Gastroesophageal sphincter (tissue), 3 donors: ENCODE results near the gene SESN3.

ENCODE experiments used
- EP300 ChIP-seq: sonication (generic); formaldehyde crosslinking; IDR thresholded peaks from one replicate; pipeline ENCODE4 v1.6.1; 2017; ENCODE audit warnings: antibody characterized with exemption, mild to moderate bottlenecking
- POLR2A ChIP-seq, 2 donors: fragments of 450-650 bp; IDR thresholded peaks; one replicate each; pipeline ENCODE4 v1.6.1; 2017; ENCODE audit warnings: antibody characterized with exemption in 2 of 2, mild to moderate bottlenecking in 2 of 2, moderate library complexity in 1 of 2
- POLR2AphosphoS5 ChIP-seq: sonication (generic); formaldehyde crosslinking; IDR thresholded peaks from one replicate; pipeline ENCODE4 v1.6.1; 2017; ENCODE audit warnings: antibody characterized with exemption
- TF ChIP-seq, protein P1 (sequence below), 4 experiments: fragments of 200-600 bp in 2 of 4; fragments of 450-650 bp in 2 of 4; sonication (generic) in 1 of 4; IDR thresholded peaks; one replicate each; pipeline ENCODE4 v1.5.1; 2017 to 2019; ENCODE audit warnings: antibody characterized with exemption in 4 of 4, mild to moderate bottlenecking in 2 of 4, moderate library complexity in 2 of 4

DNA sequence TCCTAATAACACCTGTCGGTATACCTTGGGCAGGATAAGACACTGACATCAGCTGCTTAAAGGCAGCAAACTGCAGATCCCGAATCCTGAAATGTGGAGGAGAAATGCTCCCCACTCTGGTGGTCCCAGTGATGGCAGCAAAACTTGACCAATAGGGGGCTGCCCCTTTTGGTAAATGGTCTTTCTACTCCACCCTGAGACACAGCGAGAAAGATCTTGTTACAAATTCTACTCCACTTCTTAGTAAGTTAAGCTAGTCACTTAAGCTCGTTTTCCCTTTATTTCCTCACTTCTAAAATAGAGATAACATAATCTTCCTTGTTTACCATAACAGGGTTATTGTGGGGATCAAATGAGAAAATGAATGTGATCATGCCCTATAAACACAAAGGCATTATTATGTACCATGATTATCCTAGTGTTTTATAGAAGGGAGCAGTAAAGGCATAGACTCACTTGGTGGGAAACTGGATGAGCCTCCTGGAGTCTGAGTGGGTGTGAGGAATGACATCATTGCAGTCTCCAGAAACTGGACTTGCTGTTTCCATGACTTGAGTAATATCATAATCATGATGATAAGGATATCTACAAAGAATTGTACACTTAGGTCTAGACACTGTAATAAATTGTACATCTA lies 90.5 kb downstream of the SESN3 start:
- TF ChIP-seq, protein P1, sequence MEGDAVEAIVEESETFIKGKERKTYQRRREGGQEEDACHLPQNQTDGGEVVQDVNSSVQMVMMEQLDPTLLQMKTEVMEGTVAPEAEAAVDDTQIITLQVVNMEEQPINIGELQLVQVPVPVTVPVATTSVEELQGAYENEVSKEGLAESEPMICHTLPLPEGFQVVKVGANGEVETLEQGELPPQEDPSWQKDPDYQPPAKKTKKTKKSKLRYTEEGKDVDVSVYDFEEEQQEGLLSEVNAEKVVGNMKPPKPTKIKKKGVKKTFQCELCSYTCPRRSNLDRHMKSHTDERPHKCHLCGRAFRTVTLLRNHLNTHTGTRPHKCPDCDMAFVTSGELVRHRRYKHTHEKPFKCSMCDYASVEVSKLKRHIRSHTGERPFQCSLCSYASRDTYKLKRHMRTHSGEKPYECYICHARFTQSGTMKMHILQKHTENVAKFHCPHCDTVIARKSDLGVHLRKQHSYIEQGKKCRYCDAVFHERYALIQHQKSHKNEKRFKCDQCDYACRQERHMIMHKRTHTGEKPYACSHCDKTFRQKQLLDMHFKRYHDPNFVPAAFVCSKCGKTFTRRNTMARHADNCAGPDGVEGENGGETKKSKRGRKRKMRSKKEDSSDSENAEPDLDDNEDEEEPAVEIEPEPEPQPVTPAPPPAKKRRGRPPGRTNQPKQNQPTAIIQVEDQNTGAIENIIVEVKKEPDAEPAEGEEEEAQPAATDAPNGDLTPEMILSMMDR (IDR thresholded peaks at IDR 0.05) = no peak
- TF ChIP-seq POLR2AphosphoS5 = no peak
- no peak for TF ChIP-seq POLR2A (IDR thresholded peaks at IDR 0.05)
- no peak for TF ChIP-seq EP300
